Heart left ventricle (tissue), 16 donors: ENCODE measurements around the gene LPIN1. TPM values are rescaled to one million over a fixed set of nuclear protein-coding genes. Genes with fewer than 3 reads are reported as not detected.

Experiments
- ATAC-seq, 4 donors: fragments of 200-7000 bp; cut with Tn5 transposase; one replicate each; pipeline ENCODE4 v1.9.1; 2020 to 2022; ENCODE audit warnings: moderate library complexity in 4 of 4, mild to moderate bottlenecking in 3 of 4, moderate number of reproducible peaks in 1 of 4
- DNase-seq, 5 donors: peaks; one replicate each; pipeline ENCODE4 v3.0.0-alpha.2; 2020
- H3K27ac ChIP-seq, 12 donors: fragments of 200-600 bp; sonication (generic) in 4 of 12; one replicate each; pipeline versions ENCODE4 v1.5.0 to v1.8.0; 2016 to 2022; ENCODE audit warnings: mild to moderate bottlenecking in 2 of 12
- H3K27me3 ChIP-seq, 9 donors: fragments of 200-600 bp; sonication (generic) in 2 of 9; one replicate each; pipeline versions ENCODE4 v1.5.1 to v1.8.0; 2016 to 2022; ENCODE audit warnings: mild to moderate bottlenecking in 3 of 9
- H3K36me3 ChIP-seq, 9 donors: fragments of 200-600 bp; sonication (generic) in 2 of 9; one replicate each; pipeline versions ENCODE4 v1.5.0 to v1.8.0; 2018 to 2022; ENCODE audit warnings: mild to moderate bottlenecking in 2 of 9
- H3K4me1 ChIP-seq, 12 donors: fragments of 200-600 bp; sonication (generic) in 4 of 12; one replicate each; pipeline versions ENCODE4 v1.5.0 to v1.8.0; 2016 to 2022; ENCODE audit warnings: mild to moderate bottlenecking in 3 of 12
- H3K4me3 ChIP-seq, 12 donors: fragments of 200-600 bp; sonication (generic) in 4 of 12; one replicate each; pipeline versions ENCODE4 v1.5.0 to v1.8.0; 2017 to 2022; ENCODE audit warnings: mild to moderate bottlenecking in 9 of 12, moderate library complexity in 4 of 12
- H3K9me3 ChIP-seq, 12 donors: fragments of 200-600 bp; sonication (generic) in 4 of 12; one replicate each; pipeline versions ENCODE4 v1.5.0 to v1.8.0; 2016 to 2022; ENCODE audit warnings: mild to moderate bottlenecking in 1 of 12
- POLR2A ChIP-seq, 2 donors: fragments of 450-650 bp; IDR thresholded peaks; one replicate each; pipeline ENCODE4 v1.6.1; 2017; ENCODE audit warnings: antibody characterized with exemption in 2 of 2, mild to moderate bottlenecking in 2 of 2, moderate library complexity in 2 of 2
- WGBS, 4 donors: extraction: QIAGEN DNeasy Blood & Tissue Kit in 2 of 4; methylation state at CpG; one replicate each; pipeline versions ENCODE4 v1.1.5 to v1.1.7; 2013 to 2018; 5-methylcytosine and 5-hydroxymethylcytosine counted together
- intact Hi-C, 10 donors: fragments of 100-400 bp; cut with DNase I; formaldehyde crosslinking; loops; one replicate each; pipeline versions ENCODE4 v1.11.1 to v1.14.2; 2022
- polyA plus RNA-seq, 2 donors: library from polyadenylated mRNA; stranded (reverse); fragments of 200-250 nt; gene quantifications; one replicate each; pipeline ENCODE4 v1.2.3, GENCODE V29; 2013
- total RNA-seq, 9 donors: library from RNA; depleted of rRNA in 2 of 9; stranded (reverse); fragments of >200 nt in 2 of 9; fragmentation: NEBNext Ultra II Directional in 3 of 9; extraction: Animal tissue kit (Norgen Biotek cat#: 25700) in 3 of 9; gene quantifications; one replicate each; pipeline versions ENCODE4 v1.1.0 to v1.2.4, GENCODE V29; 2016 to 2023
- TF ChIP-seq, protein P1 (sequence below), 12 donors: fragments of 200-600 bp; sonication (generic) in 4 of 12; IDR thresholded peaks; one replicate each; pipeline versions ENCODE4 v1.5.0 to v1.8.0; 2018 to 2022; ENCODE audit warnings: antibody characterized with exemption in 12 of 12, mild to moderate bottlenecking in 5 of 12
- donor health status: ischemic (EF 13 %, LVEDD 7.1; RV severe dilation, severe dysfunction).
- donor health status: healthy with polysubstance abuse.
- donor health status: DM: no; HTN: yes; CAD: no.
- donor health status: DM: no; HTN: no; CAD: no.
- donor health status: ischemic (EF 25% LVEDD 6.9; RV normal size, moderate dysfunction).
- donor health status: ischemic (EF 25% LVEDD 5.7; RV mildly dilated, moderate dysfunction).
- donor health status: healthy.
- donor health status: DM: yes; HTN: yes; CAD: no.
- donor health status: ischemic (EF 35%, LVEDD 5.7; RV mildly dilated, moderate dysfunction).
- donor health status: nonischemic (EF 11% LVEDD 7.7; RV severe dilation, severe dysfunction).
- donor health status: DM: yes; HTN: yes; CAD: no.
- donor health status: PGD.
- donor health status: ischemic (EF 29% LVEDD 5.4; RV normal size, mild dysfunction).
- donor health status: nonischemic (EF 23%, LVEDD 6.1; RV moderate dilation, normal function).

Gene LPIN1
- total and polyA plus RNA-seq, 11 donors: 15.0 to 57.1 (median 43.8) TPM

- no peaks in the 10 kb centered on the region for H3K27me3 ChIP-seq
- intact Hi-C loops: no loop called here
- H3K27ac ChIP-seq: no peak overlapping the region
- no peak for ATAC-seq
- WGBS, 4 donors: 55 to 65% (median 62%) methylated on average over 5 of the region's 5 CpGs
- H3K4me1 ChIP-seq: peaks cover 0 to 17% (median 0%) of the 10 kb centered on the region in 12 donors
- DNase-seq: no peak
- H3K36me3 ChIP-seq: no peaks in the 10 kb centered on the region
- H3K9me3 ChIP-seq: peaks cover 0 to 3% (median 0%) of the 10 kb centered on the region in 12 donors
- no peak overlapping the region for H3K4me3 ChIP-seq
- TF ChIP-seq, protein P1, sequence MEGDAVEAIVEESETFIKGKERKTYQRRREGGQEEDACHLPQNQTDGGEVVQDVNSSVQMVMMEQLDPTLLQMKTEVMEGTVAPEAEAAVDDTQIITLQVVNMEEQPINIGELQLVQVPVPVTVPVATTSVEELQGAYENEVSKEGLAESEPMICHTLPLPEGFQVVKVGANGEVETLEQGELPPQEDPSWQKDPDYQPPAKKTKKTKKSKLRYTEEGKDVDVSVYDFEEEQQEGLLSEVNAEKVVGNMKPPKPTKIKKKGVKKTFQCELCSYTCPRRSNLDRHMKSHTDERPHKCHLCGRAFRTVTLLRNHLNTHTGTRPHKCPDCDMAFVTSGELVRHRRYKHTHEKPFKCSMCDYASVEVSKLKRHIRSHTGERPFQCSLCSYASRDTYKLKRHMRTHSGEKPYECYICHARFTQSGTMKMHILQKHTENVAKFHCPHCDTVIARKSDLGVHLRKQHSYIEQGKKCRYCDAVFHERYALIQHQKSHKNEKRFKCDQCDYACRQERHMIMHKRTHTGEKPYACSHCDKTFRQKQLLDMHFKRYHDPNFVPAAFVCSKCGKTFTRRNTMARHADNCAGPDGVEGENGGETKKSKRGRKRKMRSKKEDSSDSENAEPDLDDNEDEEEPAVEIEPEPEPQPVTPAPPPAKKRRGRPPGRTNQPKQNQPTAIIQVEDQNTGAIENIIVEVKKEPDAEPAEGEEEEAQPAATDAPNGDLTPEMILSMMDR (IDR thresholded peaks at IDR 0.05): no peak
- no peak for TF ChIP-seq POLR2A (IDR thresholded peaks at IDR 0.05)
Measured at GRCh38 chr2:11872247-11872947, 126.0 kb downstream of the LPIN1 start.

DNA sequence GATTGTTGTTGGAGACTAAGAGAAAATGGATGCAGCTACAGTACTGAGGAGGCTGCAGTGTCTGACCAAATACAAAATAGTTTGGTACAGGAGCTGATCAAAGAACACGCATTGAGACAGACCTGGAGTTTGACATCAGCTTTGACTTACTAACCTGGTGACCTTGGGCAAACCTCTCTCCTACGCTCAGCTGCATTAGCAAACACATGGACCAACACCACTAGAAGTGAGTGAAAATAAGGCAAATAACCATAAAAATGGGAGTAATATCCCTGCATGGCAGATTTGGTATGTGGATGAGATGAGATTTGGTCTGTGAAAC, 126.5 kb downstream of the LPIN1 start:
- Histone ChIP-seq H3K27me3 (no peaks in the 10 kb centered on the region), H3K4me1 (peaks cover 0 to 17% (median 0%) of the 10 kb centered on the region in 12 donors), H3K27ac (no peak overlapping the region), H3K4me3 (no peak overlapping the region), H3K9me3 (peaks cover 0 to 1% (median 0%) of the 10 kb centered on the region in 12 donors), H3K36me3 (no peaks in the 10 kb centered on the region)
- no peak for TF ChIP-seq POLR2A (IDR thresholded peaks at IDR 0.05)
- WGBS, 4 donors: 89 to 95% (median 94%) methylated on average over 2 of the region's 2 CpGs
- ATAC-seq: no peak
- DNase-seq: no peak
- intact Hi-C loops: no loop called here

GRCh38 chr2:11873356-11874154, 127.1 kb downstream of the LPIN1 start:
- Histone ChIP-seq H3K9me3 (no peaks in the 10 kb centered on the region), H3K4me1 (peaks cover 0 to 17% (median 0%) of the 10 kb centered on the region in 12 donors), H3K4me3 (no peak overlapping the region), H3K36me3 (no peaks in the 10 kb centered on the region), H3K27ac (no peak overlapping the region), H3K27me3 (no peaks in the 10 kb centered on the region)
- 88 to 93% (median 91%) methylated on average over 11 of the region's 11 CpGs for WGBS, 4 donors
- no peak for DNase-seq
- no peak for ATAC-seq
- intact Hi-C loops: no loop called here
- TF ChIP-seq, protein P1 (IDR thresholded peaks at IDR 0.05): no peak
- no peak for TF ChIP-seq POLR2A (IDR thresholded peaks at IDR 0.05)

DNA sequence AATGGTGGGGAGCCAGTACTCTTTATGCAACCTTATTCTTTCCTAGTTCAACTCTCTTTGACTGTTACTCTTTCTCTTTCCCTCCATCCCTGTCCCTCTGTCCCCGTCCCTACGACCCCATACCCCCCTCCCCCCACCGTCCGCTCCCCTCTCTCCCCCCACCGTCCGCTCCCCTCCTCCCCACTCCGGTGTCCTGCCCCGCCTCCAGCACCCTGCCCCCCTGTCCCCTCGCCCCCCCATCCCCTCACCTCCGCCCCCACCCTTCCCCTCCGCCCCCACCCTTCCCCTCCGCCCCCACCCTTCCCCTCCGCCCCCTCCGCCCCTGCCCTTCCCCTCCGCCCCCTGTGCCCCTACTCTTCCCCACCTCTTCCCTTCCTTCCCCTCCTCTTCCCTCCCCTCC, 128.4 kb downstream of the LPIN1 start:
- intact Hi-C loops: no loop called here
- Histone ChIP-seq H3K27me3 (no peaks in the 10 kb centered on the region), H3K27ac (no peak overlapping the region), H3K9me3 (no peaks in the 10 kb centered on the region), H3K4me1 (peaks cover 0 to 17% (median 0%) of the 10 kb centered on the region in 12 donors), H3K4me3 (no peak overlapping the region), H3K36me3 (no peaks in the 10 kb centered on the region)
- ATAC-seq (no peak), DNase-seq (no peak)
- 90 to 96% (median 92%) methylated on average over 11 to 15 of the region's 15 CpGs for WGBS, 4 donors
- TF ChIP-seq, protein P1 (IDR thresholded peaks at IDR 0.05): no peak
- no peak for TF ChIP-seq POLR2A (IDR thresholded peaks at IDR 0.05)
